ENCODE measurements around the gene ELOVL1. TPM values are rescaled to one million over a fixed set of nuclear protein-coding genes. Genes with fewer than 3 reads are reported as not detected.
A peak's percentile ranks its signal among the peaks of the same experiment; 100 is the strongest.

Gene ELOVL1
- total and polyA plus RNA-seq, 2 of the 13 experiments (the other 11 are each of a cell fraction or from before 2014, with no cell fraction given): 55.2 to 77.4 TPM

DNA sequence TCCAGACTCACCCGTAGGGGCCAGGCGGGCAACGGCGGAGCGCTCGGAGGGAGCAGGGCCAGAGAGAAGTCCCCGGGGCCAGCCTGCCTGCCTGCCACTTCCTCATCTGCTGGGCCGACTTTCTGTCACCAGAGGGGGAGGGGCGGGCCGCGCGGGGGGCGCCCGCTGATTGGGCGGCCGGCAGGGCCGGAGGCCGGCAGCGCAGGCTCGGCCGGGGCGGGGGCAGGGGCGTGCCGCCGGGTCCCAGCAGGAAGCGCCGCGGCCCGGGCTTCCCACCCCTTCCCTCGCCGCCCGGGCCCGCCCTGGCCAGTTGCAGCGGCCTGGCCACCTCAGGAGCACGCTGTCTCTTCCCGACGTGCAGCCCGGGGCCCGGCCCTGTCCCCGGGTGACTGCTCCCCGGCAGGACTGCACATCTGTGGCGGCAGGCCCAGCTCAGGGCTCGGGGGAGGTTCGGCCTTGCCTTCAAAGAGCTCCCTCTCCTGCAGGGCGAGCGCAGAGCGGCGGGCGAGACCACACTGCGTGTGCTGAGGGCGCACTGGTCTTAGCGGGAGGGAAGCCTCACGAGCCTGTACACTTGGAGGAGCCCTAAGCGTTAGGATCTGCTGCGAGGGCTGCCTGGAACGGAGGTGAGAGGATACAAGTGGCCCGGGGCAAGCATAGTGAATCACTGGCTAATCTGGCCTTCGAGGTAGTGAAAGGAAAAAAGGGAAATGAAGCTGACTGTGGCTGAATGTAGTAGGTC is at the start of gene ELOVL1 (continued):
- TF ChIP-seq SRSF9 (IDR thresholded peaks at IDR 0.05; ENCODE audit: borderline replicate concordance, insufficient read depth, low read depth, low read length, poor library complexity, severe bottlenecking): no peak
- no peak for TF ChIP-seq TCF7 (IDR thresholded peaks at IDR 0.05; ENCODE audit: low read depth)
- TF ChIP-seq, protein P1, sequence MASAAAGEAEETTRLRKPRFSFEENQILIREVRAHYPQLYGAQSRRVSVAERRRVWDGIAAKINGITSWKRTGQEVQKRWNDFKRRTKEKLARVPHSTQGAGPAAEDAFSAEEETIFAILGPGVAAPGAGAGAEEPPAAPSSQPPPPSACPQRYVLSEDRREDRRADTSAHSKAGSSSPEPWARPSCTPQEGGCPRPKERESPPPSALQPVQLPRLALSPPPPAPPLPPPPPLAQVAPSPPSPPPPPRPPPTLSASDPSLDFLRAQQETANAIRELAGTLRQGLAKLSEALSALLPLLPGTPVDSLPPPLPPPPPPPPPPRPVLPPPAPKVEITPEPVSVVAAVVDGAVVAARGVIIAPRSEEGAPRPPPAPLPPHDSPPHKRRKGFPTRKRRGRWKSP (CRISPR knock-in tag; IDR thresholded peaks at IDR 0.05): peak; percentile 42
- peak; percentile 54; the same call in 1 of the 2 replicates for TF ChIP-seq HMG20A (CRISPR knock-in tag; IDR thresholded peaks at IDR 0.05; ENCODE audit: borderline replicate concordance)
- TF ChIP-seq JARID2 (CRISPR knock-in tag; IDR thresholded peaks at IDR 0.05; ENCODE audit: insufficient replicate concordance): peak; percentile 80
- TF ChIP-seq, protein P2, sequence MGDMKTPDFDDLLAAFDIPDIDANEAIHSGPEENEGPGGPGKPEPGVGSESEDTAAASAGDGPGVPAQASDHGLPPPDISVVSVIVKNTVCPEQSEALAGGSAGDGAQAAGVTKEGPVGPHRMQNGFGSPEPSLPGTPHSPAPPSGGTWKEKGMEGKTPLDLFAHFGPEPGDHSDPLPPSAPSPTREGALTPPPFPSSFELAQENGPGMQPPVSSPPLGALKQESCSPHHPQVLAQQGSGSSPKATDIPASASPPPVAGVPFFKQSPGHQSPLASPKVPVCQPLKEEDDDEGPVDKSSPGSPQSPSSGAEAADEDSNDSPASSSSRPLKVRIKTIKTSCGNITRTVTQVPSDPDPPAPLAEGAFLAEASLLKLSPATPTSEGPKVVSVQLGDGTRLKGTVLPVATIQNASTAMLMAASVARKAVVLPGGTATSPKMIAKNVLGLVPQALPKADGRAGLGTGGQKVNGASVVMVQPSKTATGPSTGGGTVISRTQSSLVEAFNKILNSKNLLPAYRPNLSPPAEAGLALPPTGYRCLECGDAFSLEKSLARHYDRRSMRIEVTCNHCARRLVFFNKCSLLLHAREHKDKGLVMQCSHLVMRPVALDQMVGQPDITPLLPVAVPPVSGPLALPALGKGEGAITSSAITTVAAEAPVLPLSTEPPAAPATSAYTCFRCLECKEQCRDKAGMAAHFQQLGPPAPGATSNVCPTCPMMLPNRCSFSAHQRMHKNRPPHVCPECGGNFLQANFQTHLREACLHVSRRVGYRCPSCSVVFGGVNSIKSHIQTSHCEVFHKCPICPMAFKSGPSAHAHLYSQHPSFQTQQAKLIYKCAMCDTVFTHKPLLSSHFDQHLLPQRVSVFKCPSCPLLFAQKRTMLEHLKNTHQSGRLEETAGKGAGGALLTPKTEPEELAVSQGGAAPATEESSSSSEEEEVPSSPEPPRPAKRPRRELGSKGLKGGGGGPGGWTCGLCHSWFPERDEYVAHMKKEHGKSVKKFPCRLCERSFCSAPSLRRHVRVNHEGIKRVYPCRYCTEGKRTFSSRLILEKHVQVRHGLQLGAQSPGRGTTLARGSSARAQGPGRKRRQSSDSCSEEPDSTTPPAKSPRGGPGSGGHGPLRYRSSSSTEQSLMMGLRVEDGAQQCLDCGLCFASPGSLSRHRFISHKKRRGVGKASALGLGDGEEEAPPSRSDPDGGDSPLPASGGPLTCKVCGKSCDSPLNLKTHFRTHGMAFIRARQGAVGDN (CRISPR knock-in tag; IDR thresholded peaks at IDR 0.05): peak; percentile 98
- TF ChIP-seq SMARCE1 (IDR thresholded peaks at IDR 0.05; ENCODE audit: borderline replicate concordance): no peak
- no peak for TF ChIP-seq CC2D1A (CRISPR knock-in tag; IDR thresholded peaks at IDR 0.05)
- TF ChIP-seq GABPA (IDR thresholded peaks at IDR 0.05; ENCODE audit: low read depth, low read length): peak; percentile 53
- TF ChIP-seq GABPA (CRISPR knock-in tag; IDR thresholded peaks at IDR 0.05; ENCODE audit: low read depth): no peak; the same call in 1 of the 2 replicates
- no peak for TF ChIP-seq ZNF260 (CRISPR knock-in tag; IDR thresholded peaks at IDR 0.05; ENCODE audit: borderline replicate concordance, low read depth)
- TF ChIP-seq PHB2 (IDR thresholded peaks at IDR 0.05; ENCODE audit: partially characterized antibody): no peak
- TF ChIP-seq, protein P3, sequence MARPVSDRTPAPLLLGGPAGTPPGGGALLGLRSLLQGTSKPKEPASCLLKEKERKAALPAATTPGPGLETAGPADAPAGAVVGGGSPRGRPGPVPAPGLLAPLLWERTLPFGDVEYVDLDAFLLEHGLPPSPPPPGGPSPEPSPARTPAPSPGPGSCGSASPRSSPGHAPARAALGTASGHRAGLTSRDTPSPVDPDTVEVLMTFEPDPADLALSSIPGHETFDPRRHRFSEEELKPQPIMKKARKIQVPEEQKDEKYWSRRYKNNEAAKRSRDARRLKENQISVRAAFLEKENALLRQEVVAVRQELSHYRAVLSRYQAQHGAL (CRISPR knock-in tag; IDR thresholded peaks at IDR 0.05; ENCODE audit: not compliant biosample characterization): no peak
- TF ChIP-seq, protein P4, sequence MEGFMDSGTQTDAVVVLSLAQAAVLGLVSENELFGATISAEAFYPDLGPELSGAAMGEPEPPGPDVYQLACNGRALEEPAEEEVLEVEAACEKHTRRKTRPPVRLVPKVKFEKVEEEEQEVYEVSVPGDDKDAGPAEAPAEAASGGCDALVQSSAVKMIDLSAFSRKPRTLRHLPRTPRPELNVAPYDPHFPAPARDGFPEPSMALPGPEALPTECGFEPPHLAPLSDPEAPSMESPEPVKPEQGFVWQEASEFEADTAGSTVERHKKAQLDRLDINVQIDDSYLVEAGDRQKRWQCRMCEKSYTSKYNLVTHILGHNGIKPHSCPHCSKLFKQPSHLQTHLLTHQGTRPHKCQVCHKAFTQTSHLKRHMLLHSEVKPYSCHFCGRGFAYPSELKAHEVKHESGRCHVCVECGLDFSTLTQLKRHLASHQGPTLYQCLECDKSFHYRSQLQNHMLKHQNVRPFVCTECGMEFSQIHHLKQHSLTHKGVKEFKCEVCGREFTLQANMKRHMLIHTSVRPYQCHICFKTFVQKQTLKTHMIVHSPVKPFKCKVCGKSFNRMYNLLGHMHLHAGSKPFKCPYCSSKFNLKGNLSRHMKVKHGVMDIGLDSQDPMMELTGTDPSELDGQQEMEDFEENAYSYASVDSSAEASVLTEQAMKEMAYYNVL (CRISPR knock-in tag; IDR thresholded peaks at IDR 0.05; ENCODE audit: borderline replicate concordance): 0 out of 2 replicates have a peak, but pooled peaks have one; percentile 37
- peak; percentile 64 for TF ChIP-seq BRD4 (CRISPR knock-in tag; IDR thresholded peaks at IDR 0.05)
- peak; percentile 29 for TF ChIP-seq FOXA3 (CRISPR knock-in tag; IDR thresholded peaks at IDR 0.05)
- TF ChIP-seq ZNF850 (CRISPR knock-in tag; conservative IDR thresholded peaks at IDR 0.05): no peak
- no peak for TF ChIP-seq CCAR2 (optimal IDR thresholded peaks at IDR 0.05; ENCODE audit: low read depth, low read length)
- TF ChIP-seq, protein P5, sequence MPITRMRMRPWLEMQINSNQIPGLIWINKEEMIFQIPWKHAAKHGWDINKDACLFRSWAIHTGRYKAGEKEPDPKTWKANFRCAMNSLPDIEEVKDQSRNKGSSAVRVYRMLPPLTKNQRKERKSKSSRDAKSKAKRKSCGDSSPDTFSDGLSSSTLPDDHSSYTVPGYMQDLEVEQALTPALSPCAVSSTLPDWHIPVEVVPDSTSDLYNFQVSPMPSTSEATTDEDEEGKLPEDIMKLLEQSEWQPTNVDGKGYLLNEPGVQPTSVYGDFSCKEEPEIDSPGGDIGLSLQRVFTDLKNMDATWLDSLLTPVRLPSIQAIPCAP (CRISPR knock-in tag; IDR thresholded peaks at IDR 0.05; ENCODE audit: low read depth): 0 out of 2 replicates have a peak, but pooled peaks have one; percentile 33
